Kidney epithelial cell (primary cell): ENCODE data around the gene MUC22. TPM values are rescaled to one million over a fixed set of nuclear protein-coding genes. Genes with fewer than 3 reads are reported as not detected.
"Not testable (repeated sequence)": the region's sequence is repeated elsewhere in the genome, so short reads cannot be mapped to it uniquely, and the experiment has no call there.

Source experiments
- DNase-seq: peaks from one replicate; pipeline ENCODE4 v3.0.0-alpha.2; 2010; ENCODE audit warnings: low read depth
- H3K27me3 ChIP-seq: 2 replicates; pipeline ENCODE4 v1.6.0; 2011; ENCODE audit warnings: low read length; ENCODE audit not compliant: control insufficient read depth, insufficient read depth
- H3K36me3 ChIP-seq: 2 replicates; pipeline ENCODE4 v1.5.1; 2011; ENCODE audit warnings: low read length; ENCODE audit not compliant: control insufficient read depth, insufficient read depth
- H3K4me3 ChIP-seq: 2 replicates; pipeline ENCODE4 v1.5.1; 2011; ENCODE audit warnings: low read depth, mild to moderate bottlenecking, control low read depth, low read length
- CTCF ChIP-seq: IDR thresholded peaks from 2 replicates; pipeline ENCODE4 v1.5.1; 2011; ENCODE audit warnings: mild to moderate bottlenecking, moderate library complexity, low read length, control low read depth, inconsistent platforms; ENCODE audit not compliant: insufficient read depth, poor library complexity, severe bottlenecking
- total RNA-seq: library from RNA; depleted of rRNA; stranded (reverse); fragments of >200 nt; gene quantifications from 2 replicates; pipeline ENCODE4 v1.2.3, GENCODE V29; 2015

The MUC22 gene
- total RNA-seq, 1 donor from 2014 or later: not detected

GRCh38 chr6:30965140-30965601, 45.1 kb upstream of the MUC22 start:
- no peak for TF ChIP-seq CTCF
- no peak for DNase-seq
- H3K27me3 ChIP-seq: no peaks in the 10 kb centered on the region

GRCh38 chr6:30966154-30966553, 44.1 kb upstream of the MUC22 start:
- Histone ChIP-seq H3K36me3 (no peaks in the 10 kb centered on the region), H3K27me3 (no peaks in the 10 kb centered on the region), H3K4me3 (no peak overlapping the region)
- no peak for TF ChIP-seq CTCF
- no peak for DNase-seq

More at GRCh38 chr6:30965140-30965601, 45.1 kb upstream of the MUC22 start:
- Histone ChIP-seq H3K36me3 (no peaks in the 10 kb centered on the region), H3K4me3 (no peak overlapping the region)

GRCh38 chr6:30969171-30969570, 41.1 kb upstream of the MUC22 start:
- not testable (repeated sequence) for H3K27me3 ChIP-seq, DNase-seq, H3K36me3 ChIP-seq, H3K4me3 ChIP-seq

GRCh38 chr6:30970946-30971345, 39.3 kb upstream of the MUC22 start:
- no peak for TF ChIP-seq CTCF
- Histone ChIP-seq H3K27me3 (no peaks in the 10 kb centered on the region), H3K4me3 (no peak overlapping the region), H3K36me3 (no peaks in the 10 kb centered on the region)
- no peak for DNase-seq

- Histone ChIP-seq H3K4me3 (no peak overlapping the region), H3K27me3 (no peaks in the 10 kb centered on the region), H3K36me3 (no peaks in the 10 kb centered on the region)
- no peak for TF ChIP-seq CTCF
- DNase-seq: no peak
Observed at GRCh38 chr6:30972816-30973215, 37.5 kb upstream of the MUC22 start.

GRCh38 chr6:30974490-30975252, 35.6 kb upstream of the MUC22 start:
- Histone ChIP-seq H3K36me3 (no peaks in the 10 kb centered on the region), H3K27me3 (no peaks in the 10 kb centered on the region), H3K4me3 (no peak overlapping the region)
- DNase-seq: no peak
- no peak for TF ChIP-seq CTCF
